GM18909 (cell line): Measurements from ENCODE around the gene FIGN.

Source experiments
- ATAC-seq: cut with Tn5 transposase; IDR thresholded peaks from one replicate; pipeline ENCODE4 v1.9.1; 2021; ENCODE audit warnings: mild to moderate bottlenecking; ENCODE audit not compliant: unreplicated experiment, poor library complexity

Gene FIGN

GRCh38 chr2:163741435-163741834 is 5.6 kb upstream of the FIGN start:
- no peak for ATAC-seq

GRCh38 chr2:163737563-163737962 is 1.8 kb upstream of the FIGN start:
- no peak for ATAC-seq

GRCh38 chr2:163737190-163737439 is 1.3 kb upstream of the FIGN start:
- no peak for ATAC-seq

- no peak for ATAC-seq
Measured at GRCh38 chr2:163736433-163737189, 803 bp upstream of the FIGN start.

- no peak for ATAC-seq
Measured at GRCh38 chr2:163734881-163735684, 725 bp downstream of the FIGN start.

GRCh38 chr2:163734401-163734800 is 1.4 kb downstream of the FIGN start:
- ATAC-seq = no peak

- no peak for ATAC-seq
Measured at GRCh38 chr2:163733956-163734355, 1.9 kb downstream of the FIGN start.

- no peak for ATAC-seq
Measured at GRCh38 chr2:163733301-163733938, 2.4 kb downstream of the FIGN start.

- no peak for ATAC-seq
Measured at GRCh38 chr2:163732727-163733126, 3.1 kb downstream of the FIGN start.

- no peak for ATAC-seq
Measured at GRCh38 chr2:163731735-163732134, 4.1 kb downstream of the FIGN start.

- no peak for ATAC-seq
Measured at GRCh38 chr2:163730556-163730955, 5.3 kb downstream of the FIGN start.

- no peak for ATAC-seq
Measured at GRCh38 chr2:163729636-163730273, 6.1 kb downstream of the FIGN start.

- ATAC-seq = no peak
Measured at GRCh38 chr2:163723881-163724280, 11.9 kb downstream of the FIGN start.

- ATAC-seq = no peak
Measured at GRCh38 chr2:163723348-163723747, 12.5 kb downstream of the FIGN start.

GRCh38 chr2:163719331-163719730 is 16.5 kb downstream of the FIGN start:
- no peak for ATAC-seq

GRCh38 chr2:163717993-163718680 is 17.7 kb downstream of the FIGN start:
- ATAC-seq = no peak

GRCh38 chr2:163717515-163717914 is 18.3 kb downstream of the FIGN start:
- no peak for ATAC-seq

GRCh38 chr2:163716101-163716500 is 19.7 kb downstream of the FIGN start:
- no peak for ATAC-seq

GRCh38 chr2:163715668-163716067 is 20.1 kb downstream of the FIGN start:
- no peak for ATAC-seq

- no peak for ATAC-seq
Measured at GRCh38 chr2:163715199-163715598, 20.6 kb downstream of the FIGN start.
